ENCODE measurements around the gene NRXN2.

- TF ChIP-seq CTCF (IDR thresholded peaks at IDR 0.05) (no peak), POLR2AphosphoS5 (IDR thresholded peaks at IDR 0.05; ENCODE audit: low read depth, low read length) (no peak)
Measured at GRCh38 chr11:64659417-64660144, 63.4 kb downstream of the NRXN2 start.
